Heart left ventricle (tissue), 16 donors: ENCODE data around the gene ZNF526. TPM values are rescaled to one million over a fixed set of nuclear protein-coding genes. Genes with fewer than 3 reads are reported as not detected.
A peak's percentile ranks its signal among the peaks of the same experiment; 100 is the strongest.

Source experiments
- ATAC-seq, 4 donors: fragments of 200-7000 bp; cut with Tn5 transposase; one replicate each; pipeline ENCODE4 v1.9.1; 2020 to 2022; ENCODE audit warnings: moderate library complexity in 4 of 4, mild to moderate bottlenecking in 3 of 4, moderate number of reproducible peaks in 1 of 4
- DNase-seq, 5 donors: peaks; one replicate each; pipeline ENCODE4 v3.0.0-alpha.2; 2020
- H3K27ac ChIP-seq, 12 donors: fragments of 200-600 bp; sonication (generic) in 4 of 12; one replicate each; pipeline versions ENCODE4 v1.5.0 to v1.8.0; 2016 to 2022; ENCODE audit warnings: mild to moderate bottlenecking in 2 of 12
- H3K27me3 ChIP-seq, 9 donors: fragments of 200-600 bp; sonication (generic) in 2 of 9; one replicate each; pipeline versions ENCODE4 v1.5.1 to v1.8.0; 2016 to 2022; ENCODE audit warnings: mild to moderate bottlenecking in 3 of 9
- H3K36me3 ChIP-seq, 9 donors: fragments of 200-600 bp; sonication (generic) in 2 of 9; one replicate each; pipeline versions ENCODE4 v1.5.0 to v1.8.0; 2018 to 2022; ENCODE audit warnings: mild to moderate bottlenecking in 2 of 9
- H3K4me1 ChIP-seq, 12 donors: fragments of 200-600 bp; sonication (generic) in 4 of 12; one replicate each; pipeline versions ENCODE4 v1.5.0 to v1.8.0; 2016 to 2022; ENCODE audit warnings: mild to moderate bottlenecking in 3 of 12
- H3K4me3 ChIP-seq, 12 donors: fragments of 200-600 bp; sonication (generic) in 4 of 12; one replicate each; pipeline versions ENCODE4 v1.5.0 to v1.8.0; 2017 to 2022; ENCODE audit warnings: mild to moderate bottlenecking in 9 of 12, moderate library complexity in 4 of 12
- H3K9me3 ChIP-seq, 12 donors: fragments of 200-600 bp; sonication (generic) in 4 of 12; one replicate each; pipeline versions ENCODE4 v1.5.0 to v1.8.0; 2016 to 2022; ENCODE audit warnings: mild to moderate bottlenecking in 1 of 12
- POLR2A ChIP-seq, 2 donors: fragments of 450-650 bp; IDR thresholded peaks; one replicate each; pipeline ENCODE4 v1.6.1; 2017; ENCODE audit warnings: antibody characterized with exemption in 2 of 2, mild to moderate bottlenecking in 2 of 2, moderate library complexity in 2 of 2
- WGBS, 4 donors: extraction: QIAGEN DNeasy Blood & Tissue Kit in 2 of 4; methylation state at CpG; one replicate each; pipeline versions ENCODE4 v1.1.5 to v1.1.7; 2013 to 2018; 5-methylcytosine and 5-hydroxymethylcytosine counted together
- intact Hi-C, 10 donors: fragments of 100-400 bp; cut with DNase I; formaldehyde crosslinking; loops; one replicate each; pipeline versions ENCODE4 v1.11.1 to v1.14.2; 2022
- polyA plus RNA-seq, 2 donors: library from polyadenylated mRNA; stranded (reverse); fragments of 200-250 nt; gene quantifications; one replicate each; pipeline ENCODE4 v1.2.3, GENCODE V29; 2013
- total RNA-seq, 9 donors: library from RNA; depleted of rRNA in 2 of 9; stranded (reverse); fragments of >200 nt in 2 of 9; fragmentation: NEBNext Ultra II Directional in 3 of 9; extraction: Animal tissue kit (Norgen Biotek cat#: 25700) in 3 of 9; gene quantifications; one replicate each; pipeline versions ENCODE4 v1.1.0 to v1.2.4, GENCODE V29; 2016 to 2023
- TF ChIP-seq, protein P1 (sequence below), 12 donors: fragments of 200-600 bp; sonication (generic) in 4 of 12; IDR thresholded peaks; one replicate each; pipeline versions ENCODE4 v1.5.0 to v1.8.0; 2018 to 2022; ENCODE audit warnings: antibody characterized with exemption in 12 of 12, mild to moderate bottlenecking in 5 of 12
- donor health status: ischemic (EF 13 %, LVEDD 7.1; RV severe dilation, severe dysfunction).
- donor health status: healthy with polysubstance abuse.
- donor health status: DM: no; HTN: yes; CAD: no.
- donor health status: DM: no; HTN: no; CAD: no.
- donor health status: ischemic (EF 25% LVEDD 6.9; RV normal size, moderate dysfunction).
- donor health status: ischemic (EF 25% LVEDD 5.7; RV mildly dilated, moderate dysfunction).
- donor health status: healthy.
- donor health status: DM: yes; HTN: yes; CAD: no.
- donor health status: ischemic (EF 35%, LVEDD 5.7; RV mildly dilated, moderate dysfunction).
- donor health status: nonischemic (EF 11% LVEDD 7.7; RV severe dilation, severe dysfunction).
- donor health status: DM: yes; HTN: yes; CAD: no.
- donor health status: PGD.
- donor health status: ischemic (EF 29% LVEDD 5.4; RV normal size, mild dysfunction).
- donor health status: nonischemic (EF 23%, LVEDD 6.1; RV moderate dilation, normal function).

The ZNF526 gene
- total and polyA plus RNA-seq, 11 donors: 3.3 to 7.2 (median 5.4) TPM

DNA sequence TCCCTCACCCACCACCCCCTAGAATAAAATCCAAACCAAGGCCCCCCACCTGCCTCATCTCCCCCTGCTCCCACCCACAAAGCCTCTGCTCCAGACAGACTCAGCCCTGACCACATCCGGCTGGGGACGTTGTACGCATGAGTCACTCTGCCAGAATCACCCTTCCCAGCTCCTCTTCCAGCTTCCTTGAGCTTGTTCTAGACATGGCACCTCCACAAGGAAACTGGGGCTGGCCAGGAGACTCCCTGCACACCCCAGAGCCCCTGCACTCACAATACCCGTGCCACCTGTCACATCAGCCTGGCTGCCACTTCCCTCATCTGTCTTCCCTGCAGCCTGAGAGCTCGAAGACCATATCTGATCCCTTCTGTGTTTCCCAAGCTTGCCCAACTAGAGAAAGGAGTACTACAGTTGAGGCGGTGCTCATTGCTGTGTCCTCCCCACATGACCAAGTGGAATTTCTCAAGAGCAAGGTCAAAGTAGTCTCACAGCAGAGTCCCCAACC lies 12.3 kb upstream of the ZNF526 start:
- H3K36me3 ChIP-seq: peaks cover 0 to 98% (median 88%) of the 10 kb centered on the region in 9 donors
- peak in 1 of 4 donors; percentile 43 for ATAC-seq
- no peak overlapping the region for H3K4me3 ChIP-seq
- TF ChIP-seq, protein P1, sequence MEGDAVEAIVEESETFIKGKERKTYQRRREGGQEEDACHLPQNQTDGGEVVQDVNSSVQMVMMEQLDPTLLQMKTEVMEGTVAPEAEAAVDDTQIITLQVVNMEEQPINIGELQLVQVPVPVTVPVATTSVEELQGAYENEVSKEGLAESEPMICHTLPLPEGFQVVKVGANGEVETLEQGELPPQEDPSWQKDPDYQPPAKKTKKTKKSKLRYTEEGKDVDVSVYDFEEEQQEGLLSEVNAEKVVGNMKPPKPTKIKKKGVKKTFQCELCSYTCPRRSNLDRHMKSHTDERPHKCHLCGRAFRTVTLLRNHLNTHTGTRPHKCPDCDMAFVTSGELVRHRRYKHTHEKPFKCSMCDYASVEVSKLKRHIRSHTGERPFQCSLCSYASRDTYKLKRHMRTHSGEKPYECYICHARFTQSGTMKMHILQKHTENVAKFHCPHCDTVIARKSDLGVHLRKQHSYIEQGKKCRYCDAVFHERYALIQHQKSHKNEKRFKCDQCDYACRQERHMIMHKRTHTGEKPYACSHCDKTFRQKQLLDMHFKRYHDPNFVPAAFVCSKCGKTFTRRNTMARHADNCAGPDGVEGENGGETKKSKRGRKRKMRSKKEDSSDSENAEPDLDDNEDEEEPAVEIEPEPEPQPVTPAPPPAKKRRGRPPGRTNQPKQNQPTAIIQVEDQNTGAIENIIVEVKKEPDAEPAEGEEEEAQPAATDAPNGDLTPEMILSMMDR (IDR thresholded peaks at IDR 0.05): no peak
- TF ChIP-seq POLR2A (IDR thresholded peaks at IDR 0.05): no peak
- intact Hi-C loops: no loop called here
- peak overlapping the region in 1 of 12 donors; percentile 67 for H3K27ac ChIP-seq
- H3K4me1 ChIP-seq: peaks cover 0 to 51% (median 0%) of the 10 kb centered on the region in 12 donors
- DNase-seq: peak in 1 of 5 donors; percentile 24
- WGBS, 4 donors: 84 to 93% (median 89%) methylated on average over 6 of the region's 6 CpGs
- no peaks in the 10 kb centered on the region for H3K27me3 ChIP-seq
- H3K9me3 ChIP-seq: no peaks in the 10 kb centered on the region

DNA sequence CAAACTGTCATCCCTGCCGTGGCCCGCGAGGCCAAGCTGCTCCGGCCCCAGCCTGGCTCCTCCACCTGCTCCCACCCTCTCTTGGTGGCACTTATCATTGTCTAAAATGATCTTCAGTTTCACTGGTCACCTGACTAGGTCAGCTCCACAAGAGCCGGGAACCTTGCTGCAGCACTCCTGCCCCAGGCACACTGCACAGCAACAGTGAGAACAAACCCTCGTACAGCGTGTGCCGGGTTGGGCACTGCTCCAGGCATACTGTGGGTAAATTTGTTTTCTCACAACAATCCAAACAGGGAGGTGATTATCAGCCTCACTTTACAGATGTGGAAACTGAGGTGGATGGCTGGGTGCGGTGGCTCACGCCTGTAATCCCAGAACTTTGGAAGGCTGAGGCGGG lies 11.5 kb upstream of the ZNF526 start:
- H3K27ac ChIP-seq: peak overlapping the region in 1 of 12 donors; percentile 67
- peaks cover 0 to 52% (median 0%) of the 10 kb centered on the region in 12 donors for H3K4me1 ChIP-seq
- WGBS, 4 donors: 74 to 82% (median 77%) methylated on average over 11 of the region's 11 CpGs
- ATAC-seq (peak in 2 of 4 donors; percentile 15 to 39), DNase-seq (peak in 1 of 5 donors; percentile 13)
- TF ChIP-seq POLR2A (IDR thresholded peaks at IDR 0.05): no peak
- TF ChIP-seq, protein P1 (IDR thresholded peaks at IDR 0.05): no peak
- H3K27me3 ChIP-seq: no peaks in the 10 kb centered on the region
- H3K4me3 ChIP-seq: no peak overlapping the region
- H3K36me3 ChIP-seq: peaks cover 0 to 98% (median 88%) of the 10 kb centered on the region in 9 donors
- intact Hi-C loops: no loop called here
- no peaks in the 10 kb centered on the region for H3K9me3 ChIP-seq

DNA sequence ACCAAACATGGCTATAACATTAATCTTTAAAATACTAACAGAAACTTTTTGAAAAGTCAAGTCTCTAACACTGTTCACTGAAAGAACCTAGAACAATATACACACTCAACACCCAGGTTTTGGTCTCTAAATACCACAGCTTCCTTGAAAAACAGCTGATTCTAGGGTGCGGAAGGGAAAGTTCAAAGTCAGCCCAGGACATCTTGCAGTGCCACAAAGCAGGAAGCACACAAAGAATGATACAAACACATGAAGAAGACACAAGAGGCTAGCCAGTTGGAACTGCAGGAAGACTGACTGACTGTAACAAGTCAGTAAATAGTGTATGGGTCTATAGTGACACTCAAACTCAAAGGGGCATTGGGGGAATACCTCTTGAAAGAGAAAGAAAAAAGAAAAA lies 7.2 kb upstream of the ZNF526 start:
- TF ChIP-seq, protein P1 (IDR thresholded peaks at IDR 0.05): no peak
- no peak for TF ChIP-seq POLR2A (IDR thresholded peaks at IDR 0.05)
- H3K9me3 ChIP-seq: no peaks in the 10 kb centered on the region
- H3K36me3 ChIP-seq: peaks cover 0 to 71% (median 67%) of the 10 kb centered on the region in 9 donors
- WGBS, 4 donors: 83 to 97% (median 93%) methylated on average over 1 of the region's 1 CpG
- H3K4me3 ChIP-seq: no peak overlapping the region
- no peaks in the 10 kb centered on the region for H3K27me3 ChIP-seq
- intact Hi-C loops: loop anchor here in 1 of 10 donors (10.0 kb wide), 1 partner anchor 348 kb away; the partner anchor contains the start of gene RPS19
- peak overlapping the region in 1 of 12 donors; percentile 54 for H3K27ac ChIP-seq
- DNase-seq: no peak
- peaks cover 0 to 67% (median 13%) of the 10 kb centered on the region in 12 donors for H3K4me1 ChIP-seq
- ATAC-seq: no peak

DNA sequence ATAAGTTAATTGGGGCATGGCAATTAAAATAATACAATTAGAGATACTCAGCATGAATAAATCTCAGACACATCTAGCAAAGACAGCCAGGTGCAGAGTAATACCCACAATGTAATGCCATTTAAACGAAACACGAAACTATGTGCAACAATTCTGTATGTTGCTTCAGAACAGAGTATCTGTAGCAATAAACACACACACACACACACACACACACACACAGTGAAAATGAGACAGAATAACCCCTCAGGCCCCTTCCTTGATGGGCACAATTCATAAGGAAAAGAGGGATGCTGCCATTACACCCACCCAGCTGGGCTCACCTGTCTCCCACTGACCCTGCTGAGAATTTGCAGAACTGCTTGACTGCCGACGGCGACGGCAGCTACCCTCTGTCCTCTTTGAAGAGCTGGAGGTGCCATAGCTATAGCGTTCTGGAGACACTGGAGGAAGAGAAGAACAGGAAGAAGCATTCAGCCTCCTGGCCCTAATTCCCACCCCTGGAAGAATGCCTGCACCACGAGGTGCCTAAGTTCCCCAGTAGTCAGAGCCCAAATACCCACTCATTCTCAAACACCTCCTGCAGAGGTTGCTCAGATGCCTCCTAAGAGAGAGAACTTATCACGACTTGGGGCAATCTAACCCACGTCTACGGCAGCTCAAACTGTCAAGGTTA lies 5.2 kb upstream of the ZNF526 start:
- TF ChIP-seq, protein P1 (IDR thresholded peaks at IDR 0.05): no peak
- Histone ChIP-seq H3K4me1 (peaks cover 0 to 70% (median 23%) of the 10 kb centered on the region in 12 donors), H3K27ac (peak overlapping the region in 1 of 12 donors; percentile 24), H3K27me3 (no peaks in the 10 kb centered on the region), H3K36me3 (peaks cover 0 to 50% (median 46%) of the 10 kb centered on the region in 9 donors), H3K9me3 (no peaks in the 10 kb centered on the region), H3K4me3 (peak overlapping the region in 1 of 12 donors; percentile 83)
- ATAC-seq (no peak), DNase-seq (peak in 1 of 5 donors; percentile 30)
- 77 to 80% (median 77%) methylated on average over 11 of the region's 11 CpGs for WGBS, 4 donors
- intact Hi-C loops: loop anchor here in 1 of 10 donors (10.0 kb wide), 1 partner anchor 350 kb away; the partner anchor contains the start of gene RPS19
